ENCODE data around the gene NPVF. TPM values are rescaled to one million over a fixed set of nuclear protein-coding genes. Genes with fewer than 3 reads are reported as not detected.

NPVF gene
- polyA plus RNA-seq, 12 donors: not detected

- no peak for DNase-seq
These were observed 7.2 kb upstream of the NPVF start for GRCh38 chr7:25235471-25235870.

GRCh38 chr7:25234336-25234735 is 6.0 kb upstream of the NPVF start:
- DNase-seq: no peak

- no peak for DNase-seq
These were observed 5.1 kb downstream of the NPVF start for GRCh38 chr7:25223206-25223605.

DNA sequence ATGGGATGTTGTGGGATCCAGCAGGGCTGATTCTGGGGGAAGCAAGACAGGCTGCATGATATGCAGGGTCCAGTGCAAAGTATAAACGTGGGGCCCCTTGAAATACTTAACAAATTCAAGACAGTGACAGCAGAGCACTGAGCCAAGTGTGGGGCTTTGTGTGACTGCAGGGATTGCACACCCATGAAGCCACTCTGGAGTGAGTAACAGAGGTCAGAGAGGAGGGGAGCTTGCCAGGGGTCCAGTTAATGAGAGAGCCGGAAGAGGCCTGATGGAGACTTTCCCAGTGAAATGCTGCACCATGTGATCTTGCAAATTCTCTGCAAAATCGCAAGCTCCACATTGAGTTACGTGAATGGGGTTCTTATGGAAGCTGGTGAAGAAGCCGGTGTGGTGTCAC is 5.6 kb downstream of the NPVF start:
- DNase-seq: no peak

GRCh38 chr7:25221009-25221408 is 7.3 kb downstream of the NPVF start:
- no peak for DNase-seq

DNA sequence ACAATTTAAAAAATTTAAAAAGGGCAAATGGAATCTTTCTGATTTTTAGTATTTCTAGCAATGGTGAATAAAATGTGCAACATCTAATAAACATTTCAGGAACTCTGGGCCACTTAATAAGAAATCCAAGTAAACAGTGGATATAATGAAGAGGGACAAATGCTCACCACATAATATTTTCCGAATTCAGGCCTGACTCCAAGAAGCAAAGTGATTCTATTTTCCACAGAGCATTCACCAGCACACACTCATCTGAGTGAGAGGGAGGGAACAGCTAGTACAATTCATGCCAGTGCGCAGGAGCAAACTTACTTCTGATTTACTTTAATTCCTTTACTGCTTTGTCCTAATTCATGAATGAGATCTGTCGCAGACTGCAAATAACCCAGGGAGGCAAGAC is 10.1 kb downstream of the NPVF start:
- DNase-seq: no peak

GRCh38 chr7:25216837-25217236 is 11.4 kb downstream of the NPVF start:
- peak; percentile 53 for DNase-seq

GRCh38 chr7:25215694-25216335 is 12.5 kb downstream of the NPVF start:
- DNase-seq: no peak

- no peak for DNase-seq
These were observed 19.6 kb downstream of the NPVF start for GRCh38 chr7:25208525-25209221.

DNA sequence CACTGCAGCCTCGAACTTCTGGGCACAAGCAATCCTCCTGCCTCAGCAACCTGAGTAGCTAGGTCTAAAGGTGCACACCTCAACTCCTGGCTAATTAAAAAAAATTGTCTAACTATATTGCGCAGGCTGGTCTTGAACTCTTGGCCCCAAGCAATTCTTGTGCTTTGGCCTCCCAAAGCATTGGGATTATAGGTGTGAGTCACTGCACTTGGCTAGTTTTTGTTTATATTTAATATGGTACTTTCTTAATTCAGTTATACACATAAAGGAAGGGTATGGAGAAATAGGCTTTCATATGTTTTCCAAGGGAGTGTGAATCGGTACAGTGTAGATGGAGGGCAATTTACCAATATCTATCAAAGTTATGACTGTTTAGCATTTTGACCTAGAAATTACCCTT is 20.4 kb downstream of the NPVF start:
- DNase-seq: no peak

- no peak for DNase-seq
These were observed 21.5 kb downstream of the NPVF start for GRCh38 chr7:25206765-25207164.

DNA sequence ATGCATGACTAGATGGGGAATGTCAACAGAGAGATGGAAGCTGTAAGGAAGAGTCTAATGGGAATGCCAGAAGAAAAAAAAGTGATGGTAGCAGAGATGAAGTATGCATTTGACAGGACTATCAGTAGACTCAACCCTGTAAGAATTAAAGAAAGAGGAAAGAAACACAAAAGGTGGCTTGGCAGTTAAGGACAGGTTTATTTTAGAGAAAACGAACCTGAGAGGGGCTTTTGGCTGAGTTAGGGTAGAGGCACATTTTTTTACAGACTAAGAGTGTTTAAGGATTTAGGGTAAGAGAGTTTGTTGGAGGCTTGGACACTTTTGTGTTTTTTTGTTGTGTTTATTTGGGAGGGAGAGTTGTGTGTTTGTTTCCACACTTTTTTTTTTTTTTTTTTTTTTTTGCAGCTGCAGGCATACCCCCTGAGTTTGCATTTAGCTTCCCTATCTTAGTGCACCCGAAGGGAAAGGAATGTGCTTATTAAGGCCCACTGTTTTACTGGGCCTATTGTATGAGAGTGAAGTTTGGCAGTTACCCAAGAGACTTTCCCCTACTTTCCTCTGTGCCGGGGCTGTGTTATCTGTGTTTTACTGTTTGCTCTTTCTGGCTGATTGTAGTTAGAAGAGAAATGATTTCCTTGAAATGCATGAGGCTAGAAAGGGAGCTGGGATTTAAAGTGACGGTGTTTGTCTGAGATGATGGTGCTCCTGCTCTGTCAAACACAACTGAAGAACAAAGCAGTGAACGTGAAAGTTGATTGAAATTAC is 32.0 kb downstream of the NPVF start:
- DNase-seq: no peak

- DNase-seq: no peak
These were observed 34.2 kb downstream of the NPVF start for GRCh38 chr7:25194036-25194435.

GRCh38 chr7:25192043-25192442 is 36.2 kb downstream of the NPVF start:
- no peak for DNase-seq

- DNase-seq: no peak
These were observed 39.1 kb downstream of the NPVF start for GRCh38 chr7:25189197-25189596.

DNA sequence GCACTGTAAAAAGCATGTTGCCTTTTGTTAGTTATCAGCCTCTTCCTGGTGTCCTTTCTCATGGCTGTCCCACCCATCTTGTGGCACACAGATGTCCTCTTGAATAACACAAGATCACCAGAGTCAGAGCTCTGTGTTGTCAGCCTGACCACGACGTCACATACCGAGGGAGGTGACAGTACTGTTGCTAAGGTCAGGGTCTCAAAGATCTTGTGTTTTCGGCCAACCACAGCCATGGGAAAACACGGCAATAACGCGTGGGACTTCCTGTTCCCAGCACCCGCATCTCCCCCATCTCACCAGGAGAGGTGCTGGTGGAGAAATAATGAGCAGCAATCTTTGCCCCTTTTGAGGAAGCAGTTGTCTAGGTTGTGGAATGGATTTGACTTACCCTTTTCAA is 40.4 kb downstream of the NPVF start:
- no peak for DNase-seq

GRCh38 chr7:25186436-25186835 is 41.9 kb downstream of the NPVF start:
- no peak for DNase-seq

- DNase-seq: no peak
These were observed 46.8 kb downstream of the NPVF start for GRCh38 chr7:25181532-25181931.

- DNase-seq: no peak
These were observed 47.3 kb downstream of the NPVF start for GRCh38 chr7:25180946-25181345.

DNA sequence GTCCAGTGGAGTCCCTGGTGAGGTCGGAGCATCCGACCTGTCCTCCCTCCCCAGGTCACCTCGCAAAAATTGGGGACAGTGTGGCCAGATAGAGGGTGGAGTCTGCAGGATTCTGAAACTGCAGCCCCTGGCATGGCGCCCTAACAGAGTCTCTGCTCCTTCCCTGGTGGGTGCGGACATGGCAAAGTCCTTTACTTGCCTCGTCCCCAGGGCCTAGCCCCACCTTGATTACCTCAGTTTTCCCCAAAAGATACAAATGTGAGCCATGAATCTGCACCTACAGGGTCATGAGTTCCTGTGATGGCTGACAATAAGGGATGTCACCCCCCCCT is 47.7 kb downstream of the NPVF start:
- DNase-seq: no peak

DNA sequence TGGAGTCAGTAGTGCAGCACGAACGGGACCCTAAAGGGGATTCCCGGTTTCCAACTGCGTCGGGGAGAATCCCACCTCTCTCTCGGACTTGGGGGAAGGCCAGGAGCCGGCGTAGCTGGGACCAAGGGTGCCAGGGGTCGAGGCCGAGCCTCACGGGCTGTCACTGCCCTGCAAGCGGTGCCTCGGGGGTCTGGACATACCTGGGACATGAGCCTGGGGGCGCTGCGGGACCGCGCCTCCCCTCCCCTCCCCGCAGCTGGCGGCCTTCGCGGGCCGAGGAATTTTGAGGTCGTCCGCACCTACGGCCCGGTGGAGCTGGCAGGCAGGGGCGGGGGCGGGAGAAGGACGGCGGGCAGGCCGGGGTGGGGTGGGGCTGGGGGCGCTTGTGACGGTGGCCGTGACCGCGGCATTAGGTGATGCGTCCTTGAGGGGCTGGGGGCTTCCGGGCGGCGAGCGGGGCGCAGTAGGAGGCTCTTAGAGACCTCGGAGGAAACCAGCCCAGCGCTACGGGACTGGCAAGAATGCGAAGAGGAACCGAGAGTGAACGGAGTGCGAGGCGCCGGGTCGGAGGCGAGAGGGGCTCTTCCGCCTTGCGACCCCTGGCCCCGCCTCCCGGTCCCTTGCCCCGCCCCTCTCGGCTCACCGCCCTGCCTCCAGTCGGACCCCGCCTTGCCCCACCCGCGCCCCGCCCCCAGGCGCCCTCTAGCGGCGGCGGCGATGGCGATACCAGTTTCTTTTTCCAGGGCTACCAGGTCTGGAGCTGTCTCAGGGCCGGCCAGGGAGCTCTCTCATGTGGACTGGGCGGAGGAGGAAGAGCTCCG is 48.3 kb downstream of the NPVF start:
- peak; percentile 83 for DNase-seq

- no peak for DNase-seq
These were observed 49.0 kb downstream of the NPVF start for GRCh38 chr7:25179325-25179724.
